GM18861 (cell line): ENCODE data around the gene CTNND2.

Experiments
- ATAC-seq: cut with Tn5 transposase; IDR thresholded peaks from one replicate; pipeline ENCODE4 v1.9.1; 2021; ENCODE audit not compliant: unreplicated experiment

Gene CTNND2

DNA sequence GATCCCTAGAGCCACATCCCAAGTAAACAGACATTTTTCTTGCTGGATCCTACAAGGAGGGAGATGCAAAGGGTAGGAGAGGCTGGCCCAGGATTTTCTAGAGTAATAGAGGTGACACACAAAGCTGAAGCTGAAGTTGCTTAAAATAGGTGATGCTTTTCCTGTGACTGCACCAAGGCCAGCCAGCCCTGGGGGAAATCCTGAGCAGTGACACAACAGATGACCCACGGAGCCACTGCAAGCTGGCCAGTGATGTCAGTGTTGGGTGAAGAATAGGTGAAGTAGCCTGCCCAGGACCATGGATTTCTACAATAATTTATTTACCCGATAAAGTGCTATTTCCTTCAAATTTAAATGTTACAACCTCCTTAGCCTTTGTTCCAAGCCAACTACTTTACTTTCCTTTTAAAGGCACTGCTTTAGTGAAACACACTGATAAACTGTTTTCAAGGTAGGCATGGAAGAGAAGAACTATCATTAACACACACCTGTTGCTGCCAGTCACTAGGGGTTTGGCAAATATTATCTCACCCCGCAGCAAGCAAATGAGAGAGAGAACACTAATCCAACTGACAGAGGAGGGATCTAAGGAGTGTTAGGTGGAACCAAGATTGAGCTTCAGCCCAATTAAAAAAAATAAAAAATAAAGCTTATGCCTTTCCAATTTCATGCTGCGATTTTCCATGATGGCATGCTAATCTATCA lies 123.5 kb downstream of the CTNND2 start:
- no peak for ATAC-seq

DNA sequence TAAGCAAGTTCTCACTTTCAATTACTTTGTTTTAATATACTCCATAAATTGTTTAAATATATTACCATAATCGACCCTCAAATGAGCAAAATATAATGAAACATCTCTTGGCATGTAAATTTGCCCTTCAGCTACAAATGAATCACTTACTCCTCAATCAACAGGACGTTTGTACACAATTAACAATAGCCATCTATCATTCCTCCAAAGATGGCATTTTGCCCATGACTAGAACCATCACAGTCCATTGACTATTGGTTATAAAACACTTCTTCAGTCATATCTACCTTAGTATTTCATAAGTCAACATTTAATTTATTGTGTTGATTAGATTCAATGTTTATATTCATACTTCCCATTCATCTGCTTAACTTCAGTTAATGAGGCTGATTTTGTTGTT lies 127.2 kb downstream of the CTNND2 start:
- ATAC-seq: no peak

DNA sequence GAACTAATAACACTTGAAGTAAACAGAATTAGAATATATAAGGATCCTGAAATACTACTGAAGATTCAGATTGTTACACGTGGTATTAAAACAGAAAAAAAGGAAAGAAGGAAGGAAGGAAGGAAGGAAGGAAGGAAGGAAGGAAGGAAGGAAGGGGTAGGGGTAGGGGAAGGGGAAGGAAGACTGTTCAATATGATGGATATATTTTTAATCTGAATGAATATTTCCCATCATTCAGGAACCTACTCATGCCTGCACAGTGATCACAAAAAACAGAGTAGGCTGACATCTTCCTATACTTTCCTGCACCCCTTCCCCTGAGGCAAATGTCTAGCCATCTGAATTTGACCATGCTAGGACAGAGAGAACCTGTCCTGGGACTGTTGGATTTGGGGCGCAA lies 133.9 kb downstream of the CTNND2 start:
- no peak for ATAC-seq

DNA sequence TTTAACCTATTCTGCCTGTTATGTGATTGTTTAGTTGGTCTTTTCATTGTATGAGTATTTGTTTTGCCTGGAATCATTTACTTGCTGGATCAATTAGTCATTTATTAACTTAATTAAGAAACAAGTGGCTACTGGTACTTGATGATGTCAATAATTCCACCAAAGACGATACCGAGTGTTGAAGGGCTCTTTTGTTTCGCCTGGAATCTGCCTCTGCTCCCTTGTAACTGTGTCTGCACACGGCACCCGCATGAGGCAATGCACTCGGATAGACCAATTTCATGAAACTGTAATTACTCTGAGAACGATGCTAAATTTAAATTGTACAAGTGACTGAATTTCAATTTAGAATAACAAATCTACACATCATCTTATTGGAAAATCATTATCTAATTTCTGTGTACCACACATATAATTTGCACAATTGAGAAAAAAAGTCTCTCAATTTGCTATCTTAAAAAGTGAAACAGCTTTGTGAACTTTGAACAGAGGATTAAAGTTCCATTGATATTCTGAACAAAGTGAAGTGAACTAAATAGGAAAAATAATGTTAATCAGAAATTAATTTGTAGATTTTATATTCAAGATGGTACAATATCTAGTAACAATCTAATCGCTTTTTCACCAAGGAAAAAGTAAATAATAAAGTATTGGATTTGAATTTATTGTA lies 143.2 kb downstream of the CTNND2 start:
- ATAC-seq: no peak

DNA sequence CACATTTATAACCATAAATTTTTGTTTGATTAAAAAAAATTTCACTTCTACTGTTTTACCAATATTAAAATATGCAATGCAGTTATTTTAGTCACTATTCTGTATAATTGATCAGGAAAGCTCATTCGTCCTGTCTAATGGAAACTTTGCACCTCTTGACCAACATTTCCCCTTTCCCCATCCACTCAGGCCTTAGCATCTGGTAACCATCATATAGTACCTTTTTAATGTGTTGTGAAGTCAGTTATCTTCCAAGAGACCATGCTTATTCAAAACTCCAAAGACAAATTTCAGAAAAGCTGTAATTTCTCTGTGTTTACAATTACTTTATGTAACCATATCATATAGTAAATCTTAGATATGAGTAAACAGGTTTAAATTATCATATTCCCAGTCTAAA lies 145.9 kb downstream of the CTNND2 start:
- no peak for ATAC-seq

DNA sequence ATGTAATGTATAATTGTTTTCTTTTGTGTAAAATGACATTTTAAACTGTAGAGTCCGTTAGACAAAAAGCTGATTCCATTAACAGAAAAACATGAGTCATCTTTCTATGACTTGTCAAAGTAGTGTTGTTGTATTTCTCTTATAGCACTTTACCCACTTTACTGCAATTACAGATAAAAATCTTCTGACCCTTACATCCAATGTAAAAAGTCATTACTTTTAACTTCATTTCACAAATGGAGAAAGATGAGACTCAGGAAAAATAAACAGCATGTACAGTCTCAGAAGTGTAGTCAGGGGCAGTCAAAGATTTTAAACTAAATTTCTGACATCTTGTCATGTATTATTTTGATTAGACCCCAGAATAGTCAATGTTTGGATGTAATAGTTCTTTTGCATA lies 146.6 kb downstream of the CTNND2 start:
- ATAC-seq: no peak

DNA sequence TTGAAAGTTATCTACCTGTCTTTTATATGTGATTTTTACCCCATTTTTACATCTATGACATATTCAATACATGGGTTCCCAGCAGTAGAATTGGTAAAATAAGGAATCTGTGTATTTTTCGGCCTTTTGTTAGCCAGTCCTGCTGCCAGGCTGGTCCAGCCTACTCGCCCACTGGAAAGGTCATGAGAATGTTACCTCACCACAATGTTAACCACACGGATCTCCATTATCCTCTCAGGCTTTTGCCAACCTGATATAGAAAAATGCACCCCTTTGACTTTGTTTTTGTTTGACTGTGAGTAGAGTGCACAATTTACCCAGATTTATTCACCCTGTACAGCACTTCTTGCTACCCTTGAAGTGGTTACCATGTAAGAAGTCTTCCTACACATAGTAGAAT lies 167.2 kb downstream of the CTNND2 start:
- no peak for ATAC-seq

DNA sequence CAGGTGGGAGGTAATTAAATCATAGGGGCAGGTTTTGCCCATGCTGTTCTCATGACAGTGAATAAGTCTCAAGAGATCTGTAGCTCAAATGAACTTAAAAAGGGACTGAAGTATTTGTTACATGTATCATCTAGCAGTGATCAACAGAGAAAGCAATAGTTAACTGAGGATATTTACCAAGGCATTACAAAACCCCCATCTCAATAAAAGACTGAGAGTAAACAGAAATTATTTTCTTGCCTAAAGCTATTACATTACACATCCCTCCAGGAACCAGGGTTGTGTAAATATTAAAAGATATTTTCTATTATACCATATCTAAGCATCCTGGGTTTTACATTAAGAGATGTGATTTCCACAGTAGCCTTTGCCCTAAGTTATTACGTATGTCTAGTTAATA lies 169.9 kb downstream of the CTNND2 start:
- no peak for ATAC-seq

DNA sequence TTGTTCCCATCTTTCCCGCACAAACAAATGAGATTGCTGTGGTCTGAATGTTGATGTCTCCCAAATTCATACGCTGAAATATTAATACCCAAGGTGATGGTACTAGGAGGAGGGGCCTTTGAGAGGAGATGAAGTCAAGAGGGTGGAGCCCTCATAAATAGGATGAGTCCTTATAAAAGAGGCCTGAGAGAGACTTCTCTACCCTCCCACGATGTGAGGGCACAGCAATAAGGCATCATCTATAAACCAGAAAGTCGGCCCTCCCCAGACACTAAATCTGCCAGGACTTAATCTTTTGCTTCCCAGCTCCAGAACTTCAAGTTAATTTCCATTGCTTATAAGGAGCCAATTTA lies 170.4 kb downstream of the CTNND2 start:
- no peak for ATAC-seq

DNA sequence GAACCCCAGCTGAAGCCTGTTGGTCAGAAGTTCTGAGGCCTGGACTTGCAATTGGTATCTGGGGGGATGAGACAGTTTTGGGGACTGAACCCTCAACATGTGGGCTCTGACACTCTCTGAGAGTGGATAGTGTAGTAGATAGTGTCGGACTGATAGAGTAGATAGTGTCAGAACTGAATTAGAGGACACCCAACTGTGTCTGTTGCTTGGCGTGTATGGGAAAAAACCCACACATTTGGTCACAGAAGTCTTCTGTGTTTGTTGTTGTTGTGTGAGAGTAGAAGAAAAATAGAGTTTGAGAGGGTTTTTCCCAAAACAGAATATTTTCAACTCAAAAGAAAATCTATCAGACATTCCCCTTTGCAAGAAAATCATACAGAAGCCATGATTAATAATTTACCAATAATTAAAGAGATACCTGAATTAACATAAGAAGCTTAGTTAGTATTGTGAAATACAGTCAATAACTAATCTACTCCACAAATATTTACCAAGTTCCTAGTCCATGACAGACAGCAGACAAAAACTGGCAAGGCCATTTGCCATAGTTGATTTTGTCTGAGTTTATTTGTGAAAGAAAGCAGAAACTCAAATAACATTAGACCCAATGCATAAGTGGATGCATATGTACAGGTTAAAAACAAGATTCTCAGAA lies 170.9 kb downstream of the CTNND2 start:
- no peak for ATAC-seq

DNA sequence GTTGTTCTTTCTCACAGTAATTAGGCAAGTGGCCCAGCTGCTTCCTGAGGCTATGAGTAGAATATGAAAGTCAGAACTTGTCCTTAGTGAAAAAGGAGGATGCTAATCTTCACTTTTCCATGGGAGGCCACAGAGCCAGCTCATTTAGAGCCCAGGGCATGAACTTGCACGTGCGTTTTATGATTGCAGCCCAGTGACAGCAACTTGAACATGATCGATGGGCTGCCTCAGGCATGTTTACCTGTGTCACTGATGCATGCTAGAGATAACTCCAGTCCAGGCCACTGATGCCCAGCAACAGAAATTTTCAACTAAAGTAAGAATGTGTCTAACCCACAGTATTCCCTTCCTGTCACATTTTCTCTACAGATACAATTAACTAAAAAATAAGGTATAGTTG lies 179.3 kb downstream of the CTNND2 start:
- ATAC-seq: no peak

DNA sequence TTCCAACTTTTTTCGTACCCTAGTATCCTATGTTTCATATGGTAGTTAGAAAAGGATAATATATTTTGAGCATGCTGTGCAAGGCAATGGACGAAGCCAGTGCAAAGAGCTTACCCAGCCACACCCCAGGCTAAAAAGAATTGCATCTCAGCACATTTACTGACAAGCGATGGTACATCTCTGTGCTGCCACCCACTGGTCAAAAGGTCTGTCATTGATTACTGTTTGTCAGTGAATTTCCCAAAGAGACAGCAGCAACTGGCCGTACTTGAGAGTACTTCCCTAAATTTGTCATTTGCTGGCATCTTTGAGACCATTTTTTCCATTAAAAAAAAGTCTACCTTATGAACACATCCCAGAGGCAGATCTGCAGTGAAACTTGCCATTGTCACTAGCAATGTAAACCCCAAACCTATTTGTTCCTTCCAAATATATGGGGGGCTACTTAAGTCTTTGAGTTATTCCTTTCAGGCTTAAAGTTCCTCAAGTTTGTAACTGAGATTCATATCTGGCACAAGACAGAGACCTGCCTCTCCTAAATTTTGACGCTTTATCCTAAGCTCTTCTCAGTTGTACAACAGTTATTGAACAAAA lies 184.3 kb downstream of the CTNND2 start:
- ATAC-seq: no peak

DNA sequence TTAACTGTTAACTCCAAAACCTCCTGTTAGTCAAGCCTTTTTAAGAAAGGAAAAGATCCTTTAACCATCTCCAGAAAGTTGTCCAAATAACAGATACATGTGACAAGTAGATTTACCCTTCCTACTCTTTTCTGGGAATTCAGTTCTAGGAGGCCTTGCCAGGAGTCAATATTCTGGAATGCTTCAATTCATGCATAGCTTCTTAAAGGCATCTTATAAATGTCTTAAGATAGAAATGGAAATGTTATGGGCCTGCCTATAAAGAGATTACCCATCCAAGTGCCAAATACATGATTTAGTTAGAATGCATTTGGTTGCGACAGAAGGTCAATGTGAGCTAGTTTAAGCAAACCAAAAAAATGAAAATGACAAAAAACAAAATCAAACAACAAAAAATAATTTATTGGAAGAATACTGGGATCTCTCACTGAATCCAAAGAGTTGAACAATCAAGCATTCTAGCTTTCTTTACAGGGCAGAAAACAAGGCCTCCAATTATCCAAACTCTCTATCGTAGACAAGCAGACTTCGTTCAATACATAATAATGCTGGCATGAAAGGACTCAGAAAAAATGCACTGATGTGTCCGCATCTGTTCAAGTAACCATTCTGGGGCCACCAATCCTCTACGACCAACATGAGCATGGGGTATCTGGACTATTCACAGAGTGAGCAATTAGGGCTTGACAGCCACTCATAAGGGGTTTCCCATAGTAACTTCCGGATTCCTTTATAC lies 188.6 kb downstream of the CTNND2 start:
- no peak for ATAC-seq

DNA sequence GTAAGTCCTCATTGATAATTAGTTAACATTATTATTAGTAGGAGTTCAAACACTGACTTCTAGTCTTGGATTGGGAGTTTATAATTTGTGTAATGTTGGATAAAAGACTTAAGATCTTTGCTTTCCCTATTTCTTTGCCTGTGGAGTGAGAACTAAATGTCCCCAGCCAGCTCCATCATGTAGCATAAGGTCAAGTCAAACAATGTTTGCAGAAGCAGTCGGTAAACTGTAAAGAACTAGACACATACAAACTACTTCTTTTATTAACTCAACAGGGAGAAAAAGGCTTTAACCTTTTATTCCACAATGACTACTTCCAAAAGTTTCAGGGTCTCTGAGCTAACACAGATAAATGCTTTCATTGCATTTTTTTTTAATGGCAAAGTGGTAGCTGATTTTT lies 192.3 kb downstream of the CTNND2 start:
- ATAC-seq: no peak

DNA sequence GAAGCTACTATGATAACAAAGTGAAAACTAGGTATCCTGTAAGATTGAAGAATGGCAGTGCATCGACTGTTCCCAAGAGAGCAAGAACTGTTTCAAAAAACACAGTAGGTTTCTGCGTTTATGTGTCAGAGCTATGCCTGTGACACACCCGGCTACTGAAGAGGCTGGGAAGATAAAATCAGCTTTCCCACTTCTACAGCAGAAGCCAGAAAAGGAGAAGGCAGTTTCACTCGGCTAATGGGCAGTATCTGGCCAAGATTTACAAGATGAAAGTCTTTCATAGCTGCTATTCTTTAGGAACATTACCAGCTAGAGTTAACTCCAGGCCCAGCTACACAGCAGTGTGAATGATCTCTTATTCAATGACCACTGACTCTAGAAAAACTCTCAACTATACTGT lies 195.2 kb downstream of the CTNND2 start:
- ATAC-seq: no peak

DNA sequence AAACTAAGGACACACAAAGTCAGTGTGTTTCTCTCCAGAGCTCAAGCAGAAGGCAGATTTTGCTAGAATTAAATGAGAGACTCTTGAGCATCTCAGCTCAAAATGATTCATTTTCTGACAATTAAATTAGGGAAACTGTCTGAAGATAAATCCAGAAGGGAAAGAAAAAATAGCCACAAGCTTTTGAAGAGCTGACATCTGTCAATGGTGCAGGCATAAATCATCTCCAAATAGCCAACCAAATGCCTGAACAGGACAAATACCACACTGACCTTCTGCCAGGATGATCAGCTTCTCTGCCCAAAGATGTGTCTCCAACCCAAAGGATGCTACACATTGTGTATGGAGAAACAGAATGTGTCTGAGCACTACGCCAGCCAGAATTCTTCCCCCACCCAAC lies 199.3 kb downstream of the CTNND2 start:
- ATAC-seq: no peak

DNA sequence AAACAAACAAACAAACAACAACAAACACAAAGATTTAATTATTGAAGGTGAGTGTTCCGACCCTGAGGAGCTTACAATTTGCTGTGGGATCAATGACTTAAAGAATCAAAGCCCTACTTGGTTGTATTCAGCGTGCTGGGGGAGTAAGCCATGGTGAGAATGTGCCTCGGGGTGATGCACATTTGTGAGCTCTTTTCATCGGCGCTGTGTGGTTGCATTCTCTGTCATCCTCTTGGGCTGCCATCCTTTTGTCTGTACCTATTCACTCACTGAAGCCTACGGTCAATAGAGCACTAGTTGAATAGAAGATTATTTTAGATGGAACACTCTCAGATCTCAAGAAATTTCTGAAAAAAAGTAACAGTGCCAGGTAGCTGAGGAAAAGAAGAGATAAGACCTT lies 203.9 kb downstream of the CTNND2 start:
- no peak for ATAC-seq

DNA sequence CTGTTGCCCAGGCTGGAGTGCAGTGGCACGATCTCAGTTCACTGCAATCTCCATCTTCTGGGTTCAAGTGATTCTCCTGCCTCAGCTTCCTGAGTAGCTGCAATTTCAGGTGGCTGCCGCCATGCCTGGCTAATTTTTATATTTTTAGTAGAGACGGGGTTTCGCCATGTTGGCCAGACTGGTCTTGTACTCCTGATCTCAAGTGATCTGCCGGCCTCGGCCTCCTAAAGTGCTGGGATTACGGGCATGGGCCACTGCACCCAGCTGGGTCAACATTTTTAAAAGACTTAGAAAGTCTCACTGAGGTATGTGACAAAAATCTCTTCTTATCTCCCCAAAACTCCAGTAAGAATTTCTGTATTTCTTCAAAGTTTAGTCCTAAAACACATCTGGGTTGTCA lies 211.6 kb downstream of the CTNND2 start:
- ATAC-seq: no peak

DNA sequence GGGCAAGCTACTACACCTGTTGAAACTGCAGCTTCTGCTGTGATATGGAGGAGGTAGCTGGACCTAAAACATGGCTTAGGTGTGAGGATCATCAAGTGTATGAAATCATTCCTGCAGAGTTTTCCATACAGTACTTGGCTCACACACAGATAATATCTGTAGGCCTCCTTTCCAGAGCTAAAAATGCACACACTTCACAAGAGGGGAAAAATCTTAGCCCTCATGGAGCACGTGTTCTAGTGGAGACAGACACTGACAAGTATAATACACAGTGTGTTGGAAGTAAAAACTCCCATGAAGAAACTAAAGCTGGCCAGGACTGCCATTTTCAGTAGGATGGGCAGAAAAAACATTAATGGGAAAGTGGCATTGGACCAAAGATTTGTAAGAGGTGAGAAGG lies 216.7 kb downstream of the CTNND2 start:
- no peak for ATAC-seq

DNA sequence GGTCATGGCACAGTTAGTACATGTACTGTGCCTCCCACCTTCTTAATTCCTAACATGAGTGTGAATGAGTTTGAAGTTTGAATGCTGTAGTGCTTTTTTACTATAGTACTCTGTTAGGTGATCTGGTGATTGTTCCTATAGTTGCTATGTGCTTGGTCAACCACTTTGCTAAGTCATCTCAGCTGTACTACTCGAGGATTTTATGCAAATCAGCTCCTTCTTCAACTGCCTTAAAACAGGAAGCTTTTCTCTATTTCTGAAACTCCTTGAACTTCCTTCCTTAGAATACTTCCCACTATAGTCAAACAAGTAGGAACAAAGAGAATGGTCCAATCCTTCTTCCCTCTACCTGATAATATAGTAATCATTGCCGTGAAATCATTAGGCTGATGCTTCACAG lies 219.6 kb downstream of the CTNND2 start:
- ATAC-seq: no peak

DNA sequence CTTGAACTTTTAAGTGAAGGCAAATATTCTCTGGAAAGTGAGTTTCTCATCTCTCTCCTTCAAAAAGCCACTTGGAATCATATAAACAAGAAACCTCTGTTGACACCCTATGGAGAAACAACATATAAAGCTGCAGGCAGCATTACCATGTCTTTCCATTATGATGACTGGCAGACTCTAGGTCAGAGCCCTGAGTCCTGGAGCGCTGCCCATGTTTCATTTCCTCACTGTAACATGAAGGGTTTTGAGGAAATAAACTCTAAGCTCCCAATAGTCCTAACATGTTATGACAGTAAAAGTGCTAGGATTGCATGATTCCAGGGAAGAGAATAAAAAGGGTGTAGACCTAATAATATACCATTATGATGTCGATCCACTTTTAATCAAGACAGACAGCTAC lies 220.6 kb downstream of the CTNND2 start:
- no peak for ATAC-seq

DNA sequence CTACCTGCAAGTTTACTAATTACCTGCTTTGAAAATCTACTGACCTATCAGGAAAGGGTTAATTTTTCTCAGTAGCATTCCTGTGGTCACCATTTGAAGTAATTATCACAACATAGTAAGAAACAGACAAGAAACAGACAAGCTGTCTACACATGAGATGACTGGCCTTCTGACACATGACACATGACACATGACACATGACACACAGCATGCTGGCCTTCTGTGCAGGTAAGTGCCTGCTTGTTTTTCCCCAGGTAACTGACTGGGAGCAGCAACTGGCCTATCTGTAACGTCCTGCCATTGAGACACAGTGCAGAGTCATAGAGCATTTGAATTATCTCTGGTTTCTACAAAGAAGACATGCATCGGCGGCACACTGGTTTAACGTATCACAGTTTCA lies 222.4 kb downstream of the CTNND2 start:
- ATAC-seq: no peak
